GM12878 (cell line): ENCODE results near the gene ADGRB2. TPM values are rescaled to one million over a fixed set of nuclear protein-coding genes. Genes with fewer than 3 reads are reported as not detected.

Source experiments
- ATAC-seq: fragments of 200-7000 bp; cut with Tn5 transposase; 3 replicates; pipeline ENCODE4 v1.9.1; 2020; ENCODE audit warnings: mild to moderate bottlenecking, moderate library complexity
- BruUV-seq: library from RNA; stranded (reverse); fragments of 400-500 nt; replicated peaks from 2 replicates; lab custom pipeline; 2021; lab: Mats Ljungman, UMichigan
- CTCF ChIA-PET: fragments of 300-600 bp; sonication (Branson Sonifier 250); formaldehyde crosslinking; extraction: SDS; loops from one replicate; lab custom pipeline; 2021; ENCODE audit warnings: inconsistent platforms; lab: Yijun Ruan, JAX
- POLR2A ChIA-PET: fragments of 350-600 bp; formaldehyde crosslinking; extraction: SDS; loops from one replicate; lab custom pipeline; 2021; ENCODE audit warnings: inconsistent platforms; lab: Charles Lee
- RAD21 ChIA-PET: fragments of 300-600 bp; sonication (Branson Sonifier 250); formaldehyde crosslinking; loops from one replicate; lab custom pipeline; 2023; ENCODE audit warnings: antibody characterized with exemption; ENCODE audit not compliant: unreplicated experiment; lab: Charles Lee
- SMC1A ChIA-PET: fragments of 300-600 bp; sonication (Branson Sonifier 250); formaldehyde crosslinking; loops from one replicate; lab custom pipeline; 2023; ENCODE audit not compliant: unreplicated experiment, uncharacterized antibody; lab: Charles Lee
- DNase-seq: peaks from one replicate; pipeline ENCODE4 v3.0.0-alpha.2; 2011; ENCODE audit warnings: low read depth, low spot score
- FAIRE-seq: peaks from 3 replicates; lab custom pipeline; 2011; peaks lifted over from hg19 to GRCh38; lab: Jason Lieb, UNC
- H2AFZ ChIP-seq: 2 replicates; pipeline ENCODE4 v1.6.0; 2011; ENCODE audit warnings: low read depth, low read length, control low read depth; ENCODE audit not compliant: control insufficient read depth
- H3K27ac ChIP-seq: 2 replicates; pipeline ENCODE4 v1.5.1; 2011; ENCODE audit warnings: control low read depth; ENCODE audit not compliant: control insufficient read depth, insufficient read depth
- H3K27me3 ChIP-seq, 2 experiments: replicated peaks in 1 of 2; 2 replicates each; pipeline versions ENCODE4 v1.6.0 to v1.6.1; 2011; ENCODE audit warnings: low read length in 1 of 2; ENCODE audit not compliant: control insufficient read depth in 2 of 2, insufficient read depth in 2 of 2
- H3K36me3 ChIP-seq, 2 experiments: 2 replicates each; pipeline ENCODE4 v1.5.1; 2011; ENCODE audit warnings: low read length in 1 of 2; ENCODE audit not compliant: control insufficient read depth in 2 of 2, insufficient read depth in 2 of 2
- H3K4me1 ChIP-seq: 2 replicates; pipeline ENCODE4 v1.6.1; 2011; ENCODE audit warnings: mild to moderate bottlenecking, low read length, moderate library complexity, mixed read lengths; ENCODE audit not compliant: control insufficient read depth, insufficient read depth
- H3K4me2 ChIP-seq: 2 replicates; pipeline ENCODE4 v1.6.0; 2011; ENCODE audit warnings: control low read depth; ENCODE audit not compliant: control insufficient read depth, insufficient read depth
- H3K4me3 ChIP-seq: fragments of 200-600 bp; sonication (generic); 2 replicates; pipeline ENCODE4 v1.5.1; 2016
- H3K79me2 ChIP-seq: 2 replicates; pipeline ENCODE4 v1.6.0; 2011; ENCODE audit warnings: low read length; ENCODE audit not compliant: control insufficient read depth, insufficient read depth
- H3K9ac ChIP-seq: 2 replicates; pipeline ENCODE4 v1.8.0; 2011; ENCODE audit warnings: low read length, control low read depth, mixed read lengths; ENCODE audit not compliant: control insufficient read depth, insufficient read depth
- H3K9me3 ChIP-seq: replicated peaks from 3 replicates; pipeline ENCODE4 v1.5.1; 2011; ENCODE audit warnings: mild to moderate bottlenecking, low read length; ENCODE audit not compliant: control insufficient read depth, insufficient read depth
- H4K20me1 ChIP-seq: 2 replicates; pipeline ENCODE4 v1.6.0; 2011; ENCODE audit not compliant: control insufficient read depth, insufficient read depth
- ASH2L ChIP-seq: fragments of 300-600, 200-600 bp; sonication (generic); IDR thresholded peaks from 2 replicates; pipeline ENCODE4 v1.6.1; 2017; ENCODE audit warnings: low read depth, mild to moderate bottlenecking, borderline replicate concordance
- BRCA1 ChIP-seq: IDR thresholded peaks from 2 replicates; pipeline ENCODE4 v1.6.1; 2011; ENCODE audit warnings: low read depth, low read length, improper control_type of control experiment
- CHD1 ChIP-seq: IDR thresholded peaks from 2 replicates; pipeline ENCODE4 v1.6.1; 2012; ENCODE audit warnings: low read depth, low read length, improper control_type of control experiment
- DPF2 ChIP-seq: fragments of 450-650 bp; IDR thresholded peaks from 2 replicates; pipeline ENCODE4 v1.6.1; 2017; ENCODE audit warnings: mild to moderate bottlenecking
- FOS ChIP-seq: IDR thresholded peaks from 3 replicates; pipeline ENCODE4 v1.6.1; 2011; ENCODE audit warnings: borderline replicate concordance; ENCODE audit not compliant: insufficient read length; ENCODE audit errors: extremely low read depth
- GABPA ChIP-seq: IDR thresholded peaks from 2 replicates; pipeline ENCODE4 v1.6.1; 2014; ENCODE audit warnings: antibody characterized with exemption, low read depth, mild to moderate bottlenecking, inconsistent platforms
- IKZF1 ChIP-seq: fragments of 450-650 bp; conservative IDR thresholded peaks from 2 replicates; pipeline ENCODE4 v1.6.1; 2017; ENCODE audit warnings: antibody characterized with exemption, mild to moderate bottlenecking
- POLR2AphosphoS2 ChIP-seq: IDR thresholded peaks from 2 replicates; pipeline ENCODE4 v1.6.1; 2011; ENCODE audit warnings: low read depth, mild to moderate bottlenecking, low read length, improper control_type of control experiment, moderate library complexity
- RAD51 ChIP-seq: fragments of 450-650 bp; IDR thresholded peaks from 2 replicates; pipeline ENCODE4 v1.6.1; 2016; ENCODE audit warnings: moderate library complexity, mild to moderate bottlenecking, inconsistent platforms
- RUNX3 ChIP-seq: IDR thresholded peaks from 2 replicates; pipeline ENCODE4 v1.6.1; 2012; ENCODE audit warnings: low read length, inconsistent platforms
- SMAD1 ChIP-seq: fragments of 450-650 bp; IDR thresholded peaks from 2 replicates; pipeline ENCODE4 v1.6.1; 2018; ENCODE audit warnings: mild to moderate bottlenecking, low read depth; ENCODE audit not compliant: partially characterized antibody
- WRNIP1 ChIP-seq: IDR thresholded peaks from 2 replicates; pipeline ENCODE4 v1.6.1; 2011; ENCODE audit warnings: low read depth, low read length, improper control_type of control experiment, borderline replicate concordance
- YY1 ChIP-seq: IDR thresholded peaks from 2 replicates; pipeline ENCODE4 v1.6.1; 2011; ENCODE audit warnings: low read depth, mild to moderate bottlenecking, low read length
- ZNF217 ChIP-seq: fragments of 450-650 bp; IDR thresholded peaks from 2 replicates; pipeline ENCODE4 v1.6.1; 2017; ENCODE audit warnings: antibody characterized with exemption, mild to moderate bottlenecking
- WGBS: methylation state at CpG from one replicate; pipeline ENCODE4 v1.1.6; 2016; ENCODE audit warnings: low lambda C conversion rate; ENCODE audit not compliant: insufficient replicate concordance, insufficient coverage; ENCODE audit errors: missing lambda C conversion rate; 5-methylcytosine and 5-hydroxymethylcytosine counted together
- in situ Hi-C: fragments of 300-500 bp; cut with MboI; formaldehyde crosslinking; loops from 9 replicates; pipeline ENCODE4 v1.14.3; 2018; ENCODE audit warnings: mixed read lengths
- intact Hi-C: fragments of 100-400 bp; cut with micrococcal nuclease; formaldehyde crosslinking; loops from one replicate; pipeline ENCODE4 v1.14.2; 2022; ENCODE audit not compliant: unreplicated experiment
- polyA plus RNA-seq, 11 experiments: library from polyadenylated mRNA; depleted of rRNA in 4 of 11; unstranded in 6 of 11; stranded (reverse) in 5 of 11; fragments of >200 nt; fragmentation: Nextera tagmentation in 4 of 11; fragmentation: Illumina TruSeq in 1 of 11; extraction: Ambion mirVana in 4 of 11; extraction: Trizol in 1 of 11; gene quantifications; 1 replicate in 1 of 11; 2 replicates in 10 of 11; pipeline versions ENCODE4 v1.2.1 to v1.2.3, GENCODE V29; 2011 to 2016; ENCODE audit warnings: inconsistent platforms in 2 of 11, missing spikeins in 2 of 11, low read depth in 1 of 11
- total RNA-seq, 4 experiments: library from RNA; depleted of rRNA in 3 of 4; stranded (reverse); fragments of >200 nt in 3 of 4; fragmentation: Illumina TruSeq in 1 of 4; extraction: Trizol in 1 of 4; gene quantifications; 2 replicates each; pipeline versions ENCODE4 v1.2.1 to v1.2.3, GENCODE V29; 2013 to 2021

ADGRB2 gene
- total and polyA plus RNA-seq, 10 of the 15 experiments (the other 5 are each of a cell fraction or from before 2014, with no cell fraction given), result 0.11 to 0.33 (median 0.18) TPM; not detected in 4

DNA sequence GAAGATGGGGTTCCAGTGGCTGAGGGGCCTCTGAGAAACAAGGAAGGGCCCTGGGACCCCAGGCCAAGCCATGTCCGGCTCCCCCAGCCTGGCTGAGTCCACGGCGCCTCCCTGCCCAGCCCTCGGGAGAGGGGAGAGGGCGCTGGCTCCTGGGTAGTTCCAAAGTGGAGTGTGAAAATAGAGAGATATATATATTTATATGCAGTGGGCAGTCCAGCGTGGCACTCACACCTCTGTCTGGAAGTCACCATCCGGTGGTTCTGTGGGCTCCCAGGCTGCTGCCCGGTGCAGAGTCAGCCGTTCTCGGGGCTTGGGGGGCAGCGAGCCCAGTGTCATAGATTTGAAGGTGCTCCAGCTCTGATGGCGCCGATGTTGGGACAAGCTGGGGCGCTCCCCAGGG lies 36.9 kb downstream of the ADGRB2 start:
- no peak for FAIRE-seq
- intact Hi-C loops, result no loop called here
- no peak overlapping the region for H3K4me2 ChIP-seq
- in situ Hi-C loops, result no loop called here
- CTCF ChIA-PET, result interaction anchor here (2.0 kb wide), 1 partner anchor 18 kb away, joined by 6 read pairs; no protein-coding TSS in a partner anchor
- no peak for DNase-seq
- H3K4me3 ChIP-seq, result no peak overlapping the region
- H3K36me3 ChIP-seq, result no peaks in the 10 kb centered on the region
- ATAC-seq, result no peak
- no peaks in the 10 kb centered on the region; the same call in 1 of the 2 replicates for H4K20me1 ChIP-seq
- no peaks in the 10 kb centered on the region for H3K4me1 ChIP-seq
- no peak for TF ChIP-seq CHD1
- TF ChIP-seq DPF2, result no peak
- no peak for TF ChIP-seq BRCA1
- TF ChIP-seq SMAD1, result no peak
- TF ChIP-seq ZNF217, result no peak
- no peak for TF ChIP-seq FOS
- no peak for TF ChIP-seq RUNX3
- TF ChIP-seq POLR2AphosphoS2, result no peak
- TF ChIP-seq IKZF1, result no peak
- TF ChIP-seq RAD51, result no peak
- no peak for TF ChIP-seq YY1
- TF ChIP-seq ASH2L, result no peak
- TF ChIP-seq WRNIP1, result no peak
- TF ChIP-seq GABPA, result no peak
- POLR2A ChIA-PET, result interaction anchor here (0.6 kb wide), 1 partner anchor 743 kb away, joined by 5 read pairs; no protein-coding TSS in a partner anchor
- no peaks in the 10 kb centered on the region; a peak in 2 of 4 replicates for H3K27me3 ChIP-seq
- 54% methylated on average over 14 of the region's 14 CpGs for WGBS
- SMC1A ChIA-PET, result no interaction called here
- H2AFZ ChIP-seq, result no peak overlapping the region
- no peak overlapping the region for H3K27ac ChIP-seq
- no peaks in the 10 kb centered on the region for H3K79me2 ChIP-seq
- RAD21 ChIA-PET, result no interaction called here
- H3K9me3 ChIP-seq, result no peaks in the 10 kb centered on the region
- BruUV-seq, result no TSS peak
- H3K9ac ChIP-seq, result no peak overlapping the region
